ENCODE measurements around the gene FCER2.
A peak's percentile ranks its signal among the peaks of the same experiment; 100 is the strongest.
"Not testable (repeated sequence)": the region's sequence is repeated elsewhere in the genome, so short reads cannot be mapped to it uniquely, and the experiment has no call there.

Gene FCER2

DNA sequence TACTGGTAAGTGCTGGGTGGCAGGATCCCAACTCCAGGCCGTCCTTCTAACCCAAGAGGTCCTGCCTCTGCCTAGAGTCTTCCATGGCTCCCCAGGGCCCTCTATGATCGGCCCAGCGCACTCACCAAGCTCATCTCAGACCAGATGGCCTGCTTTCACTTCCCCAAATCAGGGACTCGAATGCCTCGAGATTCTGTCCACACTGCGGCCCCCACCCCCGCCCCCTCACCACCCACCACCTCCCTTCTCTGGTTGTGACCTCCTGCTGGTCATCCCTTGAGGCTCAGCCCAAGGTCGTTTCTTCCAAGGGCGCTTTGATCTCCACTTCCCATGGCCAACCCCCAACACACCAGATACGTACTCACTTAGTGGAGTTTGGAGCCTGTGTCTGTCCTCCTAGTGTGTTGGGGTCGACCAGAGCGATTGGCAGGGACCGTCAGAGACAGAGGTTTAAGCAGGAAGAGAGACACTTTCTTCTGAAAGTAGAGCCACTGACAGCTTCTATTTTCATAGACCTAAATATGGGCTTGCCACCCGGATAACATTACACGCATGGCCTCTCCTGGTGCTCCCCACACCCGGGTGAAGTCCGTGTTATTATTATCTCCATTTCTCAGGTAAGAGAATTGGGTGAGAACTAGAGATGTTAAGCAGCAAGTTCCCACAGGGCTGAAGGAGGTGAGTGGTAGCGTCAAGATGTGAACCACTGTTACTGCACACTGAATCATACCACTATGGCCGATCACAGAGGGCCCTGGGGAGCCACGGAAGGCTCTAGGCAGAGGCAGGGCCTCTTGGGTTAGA is at the start of gene FCER2:
TSS of gene FCER2 (minus strand) at position 478 of the 804 bp plus-strand sequence. CDS start 2,371 bp downstream, outside the sequence.
- Mint-ChIP-seq H3K4me3 (peak within 1 kb of the TSS; percentile 41), H3K36me3 (ENCODE audit: low read depth) (no peaks in the 10 kb centered on the region), H3K27ac (peak within 1 kb of the TSS; percentile 85), H3K4me1 (ENCODE audit: low read depth) (peaks cover 66% of the 10 kb centered on the region), H3K27me3 (no peaks in the 10 kb centered on the region), H3K9me3 (no peaks in the 10 kb centered on the region)

DNA sequence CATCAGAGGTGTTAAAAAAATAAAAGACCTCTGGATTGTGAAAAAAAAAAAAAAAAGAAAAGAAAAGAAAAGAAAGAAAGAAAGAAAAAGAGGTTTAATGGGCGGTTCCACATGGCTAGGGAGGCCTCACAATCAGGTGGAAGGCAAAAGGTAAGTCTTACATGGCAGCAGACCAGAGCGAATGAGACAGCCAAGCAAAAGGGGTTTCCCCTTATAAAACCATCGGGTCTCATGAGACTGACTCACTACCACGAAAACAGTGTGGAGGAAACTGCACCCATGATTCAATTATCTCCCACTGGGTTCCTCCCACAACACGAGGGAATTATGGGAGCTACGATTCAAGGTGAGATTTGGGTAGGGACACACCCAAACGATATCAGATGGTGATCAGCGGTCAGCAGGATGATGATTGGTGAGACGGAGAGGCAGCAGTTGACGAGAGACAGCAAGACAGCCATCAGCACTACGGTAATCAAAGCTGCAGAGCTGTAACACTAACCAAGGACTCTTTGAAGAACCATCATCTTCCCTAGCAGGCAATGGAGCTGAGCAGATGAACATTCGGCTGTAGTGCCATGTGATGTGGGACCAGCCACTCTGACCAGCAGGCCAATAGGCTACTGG is 49.3 kb upstream of the FCER2 start:
- peaks cover 46% of the 10 kb centered on the region for H3K9me3 Mint-ChIP-seq
- peaks cover 13% of the 10 kb centered on the region for H3K36me3 Mint-ChIP-seq (ENCODE audit: low read depth)
- peaks cover 19% of the 10 kb centered on the region for H3K27me3 Mint-ChIP-seq
- peak overlapping the region; percentile 57 for H3K27ac Mint-ChIP-seq
- no peak overlapping the region for H3K4me3 Mint-ChIP-seq
- peaks cover 42% of the 10 kb centered on the region for H3K4me1 Mint-ChIP-seq (ENCODE audit: low read depth)

- H3K36me3 Mint-ChIP-seq (ENCODE audit: low read depth), result peaks cover 13% of the 10 kb centered on the region
- peaks cover 23% of the 10 kb centered on the region for H3K9me3 Mint-ChIP-seq
- H3K4me3 Mint-ChIP-seq, result no peak overlapping the region
- no peak overlapping the region for H3K27ac Mint-ChIP-seq
- H3K27me3 Mint-ChIP-seq, result peaks cover 21% of the 10 kb centered on the region
- peaks cover 44% of the 10 kb centered on the region for H3K4me1 Mint-ChIP-seq (ENCODE audit: low read depth)
Measured at GRCh38 chr19:7748756-7749155, 46.8 kb upstream of the FCER2 start.

GRCh38 chr19:7748171-7748570 is 46.2 kb upstream of the FCER2 start:
- peaks cover 20% of the 10 kb centered on the region for H3K9me3 Mint-ChIP-seq
- no peak overlapping the region for H3K27ac Mint-ChIP-seq
- H3K27me3 Mint-ChIP-seq, result peaks cover 23% of the 10 kb centered on the region

DNA sequence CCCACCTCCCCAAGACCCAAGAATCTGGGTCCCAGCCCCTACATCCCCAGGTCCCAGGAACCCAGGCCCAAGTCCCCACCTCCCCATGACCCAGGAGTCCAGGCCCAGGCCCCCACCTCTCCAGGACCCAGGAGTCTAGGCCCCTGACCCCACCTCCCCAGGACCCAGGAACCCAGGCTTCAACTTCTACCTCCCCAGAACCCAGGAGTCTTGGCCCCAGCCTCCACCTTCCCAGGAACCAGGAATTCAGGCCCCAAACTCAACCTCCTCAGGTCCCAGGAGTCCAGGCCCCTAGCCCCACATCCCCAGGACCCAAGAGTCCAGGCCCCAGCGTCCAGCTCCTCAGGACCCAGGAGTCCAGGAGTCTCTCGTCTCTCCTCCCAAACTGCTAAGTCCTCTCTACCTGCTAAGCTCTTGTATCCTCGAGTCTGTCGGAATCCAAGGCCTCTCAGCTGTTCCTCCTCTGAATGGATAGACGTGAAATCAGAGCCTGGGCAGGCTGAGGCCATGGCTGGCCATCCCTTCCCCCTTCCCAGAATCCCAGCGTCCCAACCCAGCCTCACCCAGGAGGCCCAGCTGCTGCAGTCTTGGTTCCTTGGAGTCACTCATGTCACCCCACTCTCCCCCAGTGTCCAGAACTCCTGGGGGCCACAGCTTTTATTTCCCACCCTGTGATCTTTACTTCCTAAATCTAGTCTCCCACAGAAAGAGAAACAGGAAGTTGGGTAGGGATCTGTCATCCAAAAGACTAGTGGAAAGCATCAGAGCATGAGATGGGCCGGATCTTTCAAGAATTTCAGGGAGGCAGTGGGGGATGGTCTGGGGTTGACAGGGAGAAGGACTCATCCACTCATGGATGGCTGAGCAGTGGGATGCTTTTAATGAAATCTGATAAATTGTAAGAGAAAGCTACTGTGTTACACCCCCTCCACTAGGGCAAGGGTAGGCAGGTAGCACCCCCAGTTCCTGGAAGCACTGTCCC is 45.3 kb upstream of the FCER2 start, which contains the start of gene CD209:
TSS of gene CD209 (minus strand) at position 632 of the 982 bp plus-strand sequence. CDS start at position 609, 23 bp downstream.
- Mint-ChIP-seq H3K4me1 (ENCODE audit: low read depth) (peaks cover 46% of the 10 kb centered on the region), H3K36me3 (ENCODE audit: low read depth) (peaks cover 8% of the 10 kb centered on the region), H3K4me3 (no peak within 1 kb of the TSS), H3K27me3 (peaks cover 25% of the 10 kb centered on the region), H3K27ac (no peak within 1 kb of the TSS), H3K9me3 (peaks cover 18% of the 10 kb centered on the region)

More at GRCh38 chr19:7748171-7748570, 46.2 kb upstream of the FCER2 start:
- Mint-ChIP-seq H3K4me3 (no peak overlapping the region), H3K36me3 (ENCODE audit: low read depth) (peaks cover 10% of the 10 kb centered on the region), H3K4me1 (ENCODE audit: low read depth) (peaks cover 46% of the 10 kb centered on the region)

DNA sequence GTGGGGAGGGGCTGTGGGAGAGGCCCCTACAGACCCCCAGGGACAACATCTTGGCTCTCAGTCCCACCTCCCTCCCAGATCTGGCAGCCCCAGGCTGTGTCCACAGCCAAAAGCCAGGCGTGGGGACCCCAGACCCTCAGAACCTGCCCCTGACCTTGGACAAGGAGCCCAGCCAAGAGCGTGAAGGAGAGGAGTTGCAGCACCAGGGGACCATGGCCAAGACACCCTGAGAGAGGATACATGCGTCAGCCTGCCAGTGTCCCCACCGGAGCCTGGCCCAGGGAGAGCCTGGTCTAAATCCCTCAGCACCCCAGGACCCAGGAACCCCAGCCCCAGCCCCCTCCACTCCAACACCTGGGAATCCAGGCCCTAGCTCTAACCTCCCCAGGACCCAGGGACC is 44.4 kb upstream of the FCER2 start:
- H3K36me3 Mint-ChIP-seq (ENCODE audit: low read depth); H3K4me3 Mint-ChIP-seq; H3K27ac Mint-ChIP-seq: not testable (repeated sequence)
- peaks cover 40% of the 10 kb centered on the region for H3K4me1 Mint-ChIP-seq (ENCODE audit: low read depth)
- peaks cover 30% of the 10 kb centered on the region for H3K27me3 Mint-ChIP-seq
- peaks cover 16% of the 10 kb centered on the region for H3K9me3 Mint-ChIP-seq

GRCh38 chr19:7744871-7745650 is 43.1 kb upstream of the FCER2 start:
- no peak overlapping the region for H3K27ac Mint-ChIP-seq
- peaks cover 36% of the 10 kb centered on the region for H3K27me3 Mint-ChIP-seq
- H3K9me3 Mint-ChIP-seq, result peaks cover 6% of the 10 kb centered on the region
- H3K4me1 Mint-ChIP-seq (ENCODE audit: low read depth), result peaks cover 27% of the 10 kb centered on the region
- peaks cover under 1% of the 10 kb centered on the region for H3K36me3 Mint-ChIP-seq (ENCODE audit: low read depth)
- no peak overlapping the region for H3K4me3 Mint-ChIP-seq

GRCh38 chr19:7744199-7744786 is 42.4 kb upstream of the FCER2 start:
- peaks cover 6% of the 10 kb centered on the region for H3K9me3 Mint-ChIP-seq
- peaks cover 26% of the 10 kb centered on the region for H3K4me1 Mint-ChIP-seq (ENCODE audit: low read depth)
- H3K4me3 Mint-ChIP-seq, result no peak overlapping the region
- no peak overlapping the region for H3K27ac Mint-ChIP-seq
- H3K27me3 Mint-ChIP-seq, result peaks cover 41% of the 10 kb centered on the region
- no peaks in the 10 kb centered on the region for H3K36me3 Mint-ChIP-seq (ENCODE audit: low read depth)

DNA sequence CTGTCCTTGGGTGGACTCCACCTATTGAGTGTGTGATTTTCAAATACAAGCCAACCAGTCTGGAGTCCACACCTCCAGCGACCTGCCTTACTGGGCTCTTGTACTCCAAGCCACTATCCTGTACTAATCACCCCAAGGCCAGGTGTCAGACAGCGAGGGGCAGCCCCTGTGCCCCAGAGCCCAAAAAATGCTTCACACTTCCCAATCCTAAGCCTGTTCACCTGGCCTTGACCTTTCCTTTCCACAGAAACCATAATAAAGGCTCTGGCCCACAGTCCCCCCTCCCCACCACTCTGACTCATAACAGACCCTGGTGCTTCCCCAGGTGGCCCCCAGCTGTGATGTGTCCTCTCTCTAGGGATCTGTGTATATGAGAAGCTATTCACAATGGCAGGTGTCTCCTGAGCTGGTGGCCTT is 41.5 kb upstream of the FCER2 start:
- Mint-ChIP-seq H3K36me3 (ENCODE audit: low read depth) (no peaks in the 10 kb centered on the region), H3K4me3 (no peak overlapping the region), H3K4me1 (ENCODE audit: low read depth) (peaks cover 23% of the 10 kb centered on the region), H3K27ac (no peak overlapping the region), H3K27me3 (peaks cover 44% of the 10 kb centered on the region), H3K9me3 (peaks cover 6% of the 10 kb centered on the region)

- H3K4me3 Mint-ChIP-seq, result no peak overlapping the region
- peaks cover 2% of the 10 kb centered on the region for H3K9me3 Mint-ChIP-seq
- no peaks in the 10 kb centered on the region for H3K36me3 Mint-ChIP-seq (ENCODE audit: low read depth)
- H3K27me3 Mint-ChIP-seq, result peaks cover 44% of the 10 kb centered on the region
- peaks cover 26% of the 10 kb centered on the region for H3K4me1 Mint-ChIP-seq (ENCODE audit: low read depth)
- no peak overlapping the region for H3K27ac Mint-ChIP-seq
Measured at GRCh38 chr19:7742991-7743390, 41.1 kb upstream of the FCER2 start.

GRCh38 chr19:7742575-7742974 is 40.6 kb upstream of the FCER2 start:
- H3K36me3 Mint-ChIP-seq (ENCODE audit: low read depth), result no peaks in the 10 kb centered on the region
- peaks cover 44% of the 10 kb centered on the region for H3K27me3 Mint-ChIP-seq
- H3K27ac Mint-ChIP-seq, result no peak overlapping the region
- peaks cover 30% of the 10 kb centered on the region for H3K4me1 Mint-ChIP-seq (ENCODE audit: low read depth)
- H3K9me3 Mint-ChIP-seq, result no peaks in the 10 kb centered on the region
- H3K4me3 Mint-ChIP-seq, result no peak overlapping the region

DNA sequence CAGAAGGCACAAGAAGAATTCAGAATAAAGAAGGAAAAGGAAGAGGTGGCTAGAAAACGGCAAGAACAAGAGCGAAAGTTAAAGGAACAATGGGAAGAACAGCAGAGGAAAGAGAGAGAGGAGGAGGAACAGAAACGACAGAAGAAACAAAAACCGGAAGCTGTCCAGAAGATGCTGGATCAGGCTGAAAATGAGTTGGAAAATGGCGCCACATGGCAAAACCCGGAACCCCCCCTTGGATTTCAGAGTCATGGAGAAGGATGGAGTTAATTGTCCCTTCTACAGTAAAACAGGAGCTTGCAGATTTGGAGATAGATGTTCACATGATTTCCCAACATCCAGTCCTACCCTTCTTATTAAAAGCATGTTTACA is 38.7 kb upstream of the FCER2 start:
- Mint-ChIP-seq H3K36me3 (ENCODE audit: low read depth) (no peaks in the 10 kb centered on the region), H3K4me3 (no peak overlapping the region), H3K4me1 (ENCODE audit: low read depth) (peaks cover 34% of the 10 kb centered on the region), H3K9me3 (no peaks in the 10 kb centered on the region), H3K27me3 (peaks cover 48% of the 10 kb centered on the region), H3K27ac (no peak overlapping the region)

DNA sequence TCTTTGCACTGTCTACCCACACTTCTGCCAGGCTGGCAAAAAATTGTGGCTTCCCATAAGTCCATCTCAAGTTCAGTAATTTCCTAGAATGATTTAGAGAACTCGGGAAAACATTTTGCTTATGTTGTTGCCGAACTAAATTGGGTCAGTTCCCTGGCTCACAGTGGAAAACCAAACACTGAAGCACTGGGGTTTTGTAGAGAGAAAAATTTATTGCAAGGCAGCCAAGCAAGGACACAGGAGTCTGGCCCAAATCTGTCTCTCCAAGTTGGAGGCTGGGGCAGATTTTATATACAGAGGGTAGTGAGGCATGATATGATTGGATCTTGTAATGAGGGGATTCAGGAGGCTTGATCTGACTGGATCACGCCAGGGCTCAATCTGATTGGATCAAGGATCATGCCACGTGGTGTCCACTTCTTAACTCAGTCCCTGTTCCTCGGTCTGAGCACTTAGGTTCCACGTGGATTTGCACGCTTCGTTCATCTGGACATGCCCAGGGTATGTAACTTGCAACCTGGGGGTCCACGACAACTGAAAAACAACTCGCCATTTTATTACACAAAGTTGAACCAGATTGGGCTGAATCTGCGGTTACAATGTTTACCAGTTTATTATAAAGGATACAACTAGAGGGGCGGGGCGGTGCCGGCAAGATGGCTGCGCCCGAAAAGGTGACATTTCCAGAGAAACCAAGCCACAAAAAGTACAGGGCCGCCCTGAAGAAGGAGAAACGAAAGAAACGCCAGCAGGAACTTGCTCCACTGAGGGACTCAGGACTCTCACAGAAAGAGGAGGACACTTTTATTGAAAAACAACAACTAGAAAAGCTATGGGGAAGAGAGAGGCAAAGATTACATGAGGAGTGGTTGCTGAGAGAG is 38.1 kb upstream of the FCER2 start:
- Mint-ChIP-seq H3K4me1 (ENCODE audit: low read depth) (peaks cover 34% of the 10 kb centered on the region), H3K36me3 (ENCODE audit: low read depth) (no peaks in the 10 kb centered on the region), H3K27ac (no peak overlapping the region), H3K9me3 (no peaks in the 10 kb centered on the region), H3K27me3 (peaks cover 53% of the 10 kb centered on the region), H3K4me3 (no peak overlapping the region)
